HepG2 (cell line): Measurements from ENCODE around the gene NDOR1. TPM values are rescaled to one million over a fixed set of nuclear protein-coding genes. Genes with fewer than 3 reads are reported as not detected.

Experiments used
- ATF1 ChIP-seq: IDR thresholded peaks from 2 replicates; pipeline ENCODE4 v1.6.1; 2016; ENCODE audit warnings: mild to moderate bottlenecking, control low read depth
- CEBPG ChIP-seq: IDR thresholded peaks from 2 replicates; pipeline ENCODE4 v1.6.1; 2016
- E2F5 ChIP-seq: sonication (generic); formaldehyde crosslinking; conservative IDR thresholded peaks from 2 replicates; pipeline ENCODE4 v1.4.0; 2020; ENCODE audit warnings: missing genetic modification reagents
- GMEB2 ChIP-seq: IDR thresholded peaks from 2 replicates; pipeline ENCODE4 v1.6.1; 2016; ENCODE audit warnings: missing biosample characterization, missing genetic modification reagents, low read depth
- HOXA5 ChIP-seq: sonication (generic); formaldehyde crosslinking; IDR thresholded peaks from 2 replicates; pipeline ENCODE4 v1.4.0; 2020; ENCODE audit warnings: missing genetic modification reagents
- KAT2B ChIP-seq: fragments of 150-350 bp; IDR thresholded peaks from 2 replicates; pipeline ENCODE4 v1.6.1; 2014; ENCODE audit warnings: low read depth, low read length, borderline replicate concordance
- KLF6 ChIP-seq: IDR thresholded peaks from 2 replicates; pipeline ENCODE4 v1.8.0; 2016; ENCODE audit warnings: missing biosample characterization, missing genetic modification reagents
- MAX ChIP-seq: IDR thresholded peaks from 2 replicates; pipeline ENCODE4 v1.6.1; 2012; ENCODE audit warnings: inconsistent platforms
- MBNL3 ChIP-seq: fragments of 250-450 bp; sonication (Bioruptor Pico); conservative IDR thresholded peaks from 2 replicates; pipeline ENCODE4 v1.8.0; 2022; ENCODE audit warnings: mild to moderate bottlenecking, inconsistent platforms
- NCOA2 ChIP-seq: sonication (generic); formaldehyde crosslinking; IDR thresholded peaks from 2 replicates; pipeline ENCODE4 v1.8.0; 2022; ENCODE audit warnings: inconsistent platforms
- NFKB2 ChIP-seq: sonication (generic); formaldehyde crosslinking; IDR thresholded peaks from 2 replicates; pipeline ENCODE4 v1.4.0; 2020; ENCODE audit warnings: missing genetic modification reagents, borderline replicate concordance
- NONO ChIP-seq, 2 experiments: fragments of 450-650 bp in 1 of 2; sonication (generic) in 1 of 2; formaldehyde crosslinking in 1 of 2; IDR thresholded peaks in 1 of 2; conservative IDR thresholded peaks in 1 of 2; 2 replicates each; pipeline versions ENCODE4 v1.6.1 to v1.8.0; 2017 to 2022; ENCODE audit warnings: mild to moderate bottlenecking in 1 of 2, missing genetic modification reagents in 1 of 2, moderate library complexity in 1 of 2
- PATZ1 ChIP-seq: sonication (generic); formaldehyde crosslinking; IDR thresholded peaks from 2 replicates; pipeline ENCODE4 v1.4.0; 2020; ENCODE audit warnings: missing genetic modification reagents
- PBX3 ChIP-seq: sonication (generic); formaldehyde crosslinking; IDR thresholded peaks from 2 replicates; pipeline ENCODE4 v1.8.1; 2023; ENCODE audit warnings: missing genetic modification reagents, inconsistent platforms, borderline replicate concordance
- SNAPC5 ChIP-seq: sonication (generic); formaldehyde crosslinking; IDR thresholded peaks from 2 replicates; pipeline ENCODE4 v1.8.1; 2023; ENCODE audit warnings: mild to moderate bottlenecking, missing genetic modification reagents, borderline replicate concordance
- U2AF1 ChIP-seq: fragments of 200-400 bp; formaldehyde crosslinking; optimal IDR thresholded peaks from 2 replicates; pipeline ENCODE3; 2017; ENCODE audit warnings: mild to moderate bottlenecking, low read depth, low read length
- ZBTB42 ChIP-seq: sonication (generic); formaldehyde crosslinking; IDR thresholded peaks from 2 replicates; pipeline ENCODE4 v1.5.0; 2020; ENCODE audit warnings: mild to moderate bottlenecking, missing genetic modification reagents
- ZC3H4 ChIP-seq: sonication (generic); formaldehyde crosslinking; IDR thresholded peaks from 2 replicates; pipeline ENCODE4 v1.4.0; 2020; ENCODE audit warnings: missing genetic modification reagents, borderline replicate concordance
- ZEB1 ChIP-seq: IDR thresholded peaks from 2 replicates; pipeline ENCODE4 v1.6.1; 2012; ENCODE audit warnings: mild to moderate bottlenecking, low read depth, inconsistent platforms; ENCODE audit not compliant: insufficient replicate concordance
- ZNF101 ChIP-seq: sonication (generic); formaldehyde crosslinking; IDR thresholded peaks from 2 replicates; pipeline ENCODE4 v1.4.0; 2020; ENCODE audit warnings: mild to moderate bottlenecking, low read depth, missing genetic modification reagents, borderline replicate concordance
- ZNF234 ChIP-seq: sonication (generic); formaldehyde crosslinking; conservative IDR thresholded peaks from 2 replicates; pipeline ENCODE4 v1.5.1; 2020; ENCODE audit warnings: mild to moderate bottlenecking, missing genetic modification reagents
- ZNF883 ChIP-seq: sonication (generic); formaldehyde crosslinking; IDR thresholded peaks from 2 replicates; pipeline ENCODE4 v1.5.1; 2020; ENCODE audit warnings: mild to moderate bottlenecking, missing genetic modification reagents; ENCODE audit errors: not compliant biosample characterization
- polyA plus RNA-seq, 8 experiments: library from polyadenylated mRNA; depleted of rRNA in 3 of 8; stranded (reverse) in 7 of 8; unstranded in 1 of 8; fragments of >200 nt; fragmentation: Illumina TruSeq in 4 of 8; extraction: Trizol in 4 of 8; gene quantifications; 2 replicates each; pipeline versions ENCODE4 v1.2.1 to v1.2.3, GENCODE V29; 2011 to 2016; ENCODE audit warnings: low read depth in 4 of 8, missing spikeins in 1 of 8, mixed read lengths in 1 of 8; ENCODE audit not compliant: insufficient read depth in 1 of 8
- total RNA-seq, 5 experiments: library from RNA; depleted of rRNA; stranded (reverse); fragments of >200 nt; fragmentation: Illumina TruSeq; extraction: Trizol; gene quantifications; 2 replicates each; pipeline ENCODE4 v1.2.3, GENCODE V29; 2016; ENCODE audit warnings: low read depth in 1 of 5

Gene NDOR1
- total and polyA plus RNA-seq, 2 of the 13 experiments (the other 11 are each of a cell fraction or from before 2014, with no cell fraction given): 3.6 to 8.7 TPM

- TF ChIP-seq U2AF1: no peak
- TF ChIP-seq ZNF234 (CRISPR knock-in tag): no peak; the same call in 1 of the 2 replicates
- TF ChIP-seq ZEB1: no peak
- TF ChIP-seq MAX: peak; percentile 87
- TF ChIP-seq HOXA5 (CRISPR knock-in tag): peak; percentile 91; the same call in 1 of the 2 replicates
- TF ChIP-seq CEBPG (CRISPR knock-in tag): peak; percentile 30
- TF ChIP-seq KLF6: no peak
- TF ChIP-seq ZBTB42: no peak
- TF ChIP-seq NONO (IDR thresholded peaks at IDR 0.05): no peak
- TF ChIP-seq NONO (CRISPR knock-in tag; conservative IDR thresholded peaks at IDR 0.05): peak; percentile 99
- TF ChIP-seq MBNL3 (CRISPR knock-in tag): no peak
- TF ChIP-seq ATF1: peak; percentile 99
- TF ChIP-seq ZNF101: no peak
- TF ChIP-seq KAT2B: no peak
- TF ChIP-seq ZC3H4: no peak; the same call in 1 of the 2 replicates
- TF ChIP-seq ZNF883 (CRISPR knock-in tag): no peak
- peak; percentile 75 for TF ChIP-seq PATZ1 (CRISPR knock-in tag)
- peak; percentile 37; the same call in 1 of the 2 replicates for TF ChIP-seq NCOA2 (CRISPR knock-in tag)
- TF ChIP-seq PBX3 (CRISPR knock-in tag): no peak
- TF ChIP-seq NFKB2 (CRISPR knock-in tag): peak; percentile 71; the same call in 1 of the 2 replicates
- TF ChIP-seq GMEB2: peak; percentile 80
- TF ChIP-seq SNAPC5 (CRISPR knock-in tag): no peak
- TF ChIP-seq E2F5 (CRISPR knock-in tag): 0 out of 2 replicates have a peak, but pooled peaks have one; percentile 18
Measured at GRCh38 chr9:137188490-137189296, 16.8 kb upstream of the NDOR1 start, which contains the start of the genes ANAPC2 and SSNA1 (continued).
